Activated CD8-positive, alpha-beta memory T cell treated with anti-CD3 and anti-CD28 coated beads, Interleukin-2, amount 50 U/mL, for 24 hours (primary cell): ENCODE data around the gene WDFY2.

Experiments
- DNase-seq: peaks from one replicate; pipeline ENCODE4 v3.0.0-alpha.2; 2020; ENCODE audit errors: extremely low read depth

Gene WDFY2

GRCh38 chr13:51601601-51602565 is 17.6 kb downstream of the WDFY2 start:
- no peak for DNase-seq

- DNase-seq, result no peak
Measured at GRCh38 chr13:51603716-51604115, 19.5 kb downstream of the WDFY2 start.

- no peak for DNase-seq
Measured at GRCh38 chr13:51605698-51606097, 21.4 kb downstream of the WDFY2 start.

GRCh38 chr13:51607165-51607564 is 22.9 kb downstream of the WDFY2 start:
- no peak for DNase-seq

- DNase-seq, result no peak
Measured at GRCh38 chr13:51608857-51609406, 24.7 kb downstream of the WDFY2 start.

- no peak for DNase-seq
Measured at GRCh38 chr13:51612867-51613266, 28.6 kb downstream of the WDFY2 start.

GRCh38 chr13:51613535-51613934 is 29.3 kb downstream of the WDFY2 start:
- DNase-seq, result no peak

GRCh38 chr13:51614350-51614786 is 30.1 kb downstream of the WDFY2 start:
- no peak for DNase-seq

- DNase-seq, result no peak
Measured at GRCh38 chr13:51618626-51619025, 34.4 kb downstream of the WDFY2 start.

GRCh38 chr13:51619614-51620013 is 35.4 kb downstream of the WDFY2 start:
- no peak for DNase-seq

GRCh38 chr13:51620165-51620983 is 36.1 kb downstream of the WDFY2 start:
- no peak for DNase-seq

GRCh38 chr13:51621602-51622001 is 37.3 kb downstream of the WDFY2 start:
- no peak for DNase-seq

- no peak for DNase-seq
Measured at GRCh38 chr13:51623473-51623872, 39.2 kb downstream of the WDFY2 start.

GRCh38 chr13:51624207-51624606 is 39.9 kb downstream of the WDFY2 start:
- no peak for DNase-seq

- no peak for DNase-seq
Measured at GRCh38 chr13:51624695-51625345, 40.6 kb downstream of the WDFY2 start.

- DNase-seq, result no peak
Measured at GRCh38 chr13:51625555-51626345, 41.5 kb downstream of the WDFY2 start.

GRCh38 chr13:51626749-51627148 is 42.5 kb downstream of the WDFY2 start:
- DNase-seq, result no peak

GRCh38 chr13:51628059-51628852 is 44.0 kb downstream of the WDFY2 start:
- no peak for DNase-seq

- DNase-seq, result no peak
Measured at GRCh38 chr13:51629491-51630287, 45.4 kb downstream of the WDFY2 start.
